Stimulated activated CD4-positive, alpha-beta T cell treated with anti-CD3 and anti-CD28 coated beads, TNF-alpha, amount 100 ng/mL, for 48 hours (primary cell): ENCODE results near the gene CLEC4F.
A peak's percentile ranks its signal among the peaks of the same experiment; 100 is the strongest.

Experiments
- DNase-seq, 3 donors: peaks; one replicate each; pipeline ENCODE4 v3.0.0-alpha.2; 2020; ENCODE audit warnings: low read depth in 3 of 3

CLEC4F gene, protein sequence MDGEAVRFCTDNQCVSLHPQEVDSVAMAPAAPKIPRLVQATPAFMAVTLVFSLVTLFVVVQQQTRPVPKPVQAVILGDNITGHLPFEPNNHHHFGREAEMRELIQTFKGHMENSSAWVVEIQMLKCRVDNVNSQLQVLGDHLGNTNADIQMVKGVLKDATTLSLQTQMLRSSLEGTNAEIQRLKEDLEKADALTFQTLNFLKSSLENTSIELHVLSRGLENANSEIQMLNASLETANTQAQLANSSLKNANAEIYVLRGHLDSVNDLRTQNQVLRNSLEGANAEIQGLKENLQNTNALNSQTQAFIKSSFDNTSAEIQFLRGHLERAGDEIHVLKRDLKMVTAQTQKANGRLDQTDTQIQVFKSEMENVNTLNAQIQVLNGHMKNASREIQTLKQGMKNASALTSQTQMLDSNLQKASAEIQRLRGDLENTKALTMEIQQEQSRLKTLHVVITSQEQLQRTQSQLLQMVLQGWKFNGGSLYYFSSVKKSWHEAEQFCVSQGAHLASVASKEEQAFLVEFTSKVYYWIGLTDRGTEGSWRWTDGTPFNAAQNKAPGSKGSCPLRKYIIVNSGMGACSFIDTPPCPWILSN

GRCh38 chr2:70820499-70820898 lies at the start of gene CLEC4F:
TSS of gene CLEC4F (minus strand) at chr2:70820599. CDS start at chr2:70820523, 76 bp downstream.
- no peak for DNase-seq

GRCh38 chr2:70868970-70869369 lies 48.6 kb upstream of the CLEC4F start:
- DNase-seq = no peak

DNA sequence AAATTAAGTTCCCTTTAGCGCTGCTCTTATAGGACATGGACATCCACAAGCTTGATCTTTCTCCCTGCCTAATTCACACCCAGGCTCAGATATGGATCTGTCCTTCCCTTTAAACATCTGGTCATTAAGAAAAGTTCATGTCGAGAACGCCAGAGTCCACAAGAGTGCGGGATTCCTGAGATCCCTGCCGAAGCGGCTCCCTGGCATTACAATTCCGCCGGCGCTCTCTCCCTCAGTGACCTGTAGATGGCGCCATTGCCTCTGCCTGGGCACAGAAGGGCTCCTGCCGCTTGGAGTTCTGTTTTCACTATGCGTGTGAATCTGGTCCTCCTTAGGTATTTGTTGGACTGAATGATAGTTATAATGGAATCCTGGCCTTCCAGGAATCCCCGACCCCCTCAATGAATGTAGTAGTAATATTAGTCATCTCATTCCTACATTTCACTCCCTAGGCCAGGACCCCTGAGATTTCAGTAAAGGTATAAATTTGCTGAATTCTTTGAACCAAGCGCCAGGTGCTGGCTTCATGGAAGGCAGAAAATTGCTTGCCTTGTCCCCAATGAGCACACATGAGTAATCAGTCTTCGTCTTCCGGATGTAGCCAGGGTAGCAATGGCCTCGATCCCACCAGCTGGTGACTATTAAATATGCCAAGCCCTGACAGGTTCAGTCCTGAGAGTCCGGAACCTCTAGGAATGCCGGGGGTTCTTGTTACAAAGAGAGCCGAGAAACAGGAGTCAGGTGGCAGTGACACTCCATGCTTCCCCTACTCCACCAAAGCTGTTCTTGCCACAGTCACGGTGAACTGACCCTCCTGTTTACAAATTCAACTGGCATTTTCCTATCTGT lies 41.6 kb upstream of the CLEC4F start:
- peak; percentile 45 to 68 (median 61) for DNase-seq

- no peak for DNase-seq
These were observed 35.3 kb upstream of the CLEC4F start for GRCh38 chr2:70855667-70856066.

GRCh38 chr2:70854411-70854810 lies 34.0 kb upstream of the CLEC4F start:
- no peak for DNase-seq

GRCh38 chr2:70852824-70853223 lies 32.4 kb upstream of the CLEC4F start:
- DNase-seq = no peak

GRCh38 chr2:70851704-70852103 lies 31.3 kb upstream of the CLEC4F start:
- DNase-seq = peak in 2 of 3 donors; percentile 16 to 21

- DNase-seq = no peak
These were observed 30.5 kb upstream of the CLEC4F start for GRCh38 chr2:70850925-70851324.

GRCh38 chr2:70842401-70842800 lies 22.0 kb upstream of the CLEC4F start:
- no peak for DNase-seq

GRCh38 chr2:70837980-70838925 lies 17.9 kb upstream of the CLEC4F start:
- DNase-seq = no peak

DNA sequence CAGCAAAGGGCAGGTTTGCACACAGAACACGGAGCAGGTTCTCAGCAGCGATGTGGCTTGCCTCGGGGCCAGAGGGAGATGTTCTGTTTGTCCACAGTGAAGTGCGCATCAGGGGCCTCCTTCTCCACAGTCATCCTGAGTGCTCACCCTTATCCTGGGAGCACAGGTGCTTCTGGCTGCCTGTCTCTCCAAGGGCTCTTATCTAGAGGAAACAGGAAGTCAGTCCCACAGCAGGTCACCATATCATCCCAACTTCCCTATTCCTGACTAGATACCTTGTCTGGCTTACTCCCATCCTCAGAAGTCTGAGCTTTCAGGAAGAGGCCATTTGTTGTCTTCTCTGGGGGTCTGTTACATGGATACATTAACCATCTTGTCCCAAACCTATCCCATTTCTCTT lies 15.2 kb upstream of the CLEC4F start, which contains the start of gene CD207:
TSS of gene CD207 (minus strand) at position 174 of the 400 bp plus-strand sequence. CDS start at position 134, 40 bp downstream.
- DNase-seq = no peak

- no peak for DNase-seq
These were observed 14.5 kb upstream of the CLEC4F start for GRCh38 chr2:70834881-70835280.

DNA sequence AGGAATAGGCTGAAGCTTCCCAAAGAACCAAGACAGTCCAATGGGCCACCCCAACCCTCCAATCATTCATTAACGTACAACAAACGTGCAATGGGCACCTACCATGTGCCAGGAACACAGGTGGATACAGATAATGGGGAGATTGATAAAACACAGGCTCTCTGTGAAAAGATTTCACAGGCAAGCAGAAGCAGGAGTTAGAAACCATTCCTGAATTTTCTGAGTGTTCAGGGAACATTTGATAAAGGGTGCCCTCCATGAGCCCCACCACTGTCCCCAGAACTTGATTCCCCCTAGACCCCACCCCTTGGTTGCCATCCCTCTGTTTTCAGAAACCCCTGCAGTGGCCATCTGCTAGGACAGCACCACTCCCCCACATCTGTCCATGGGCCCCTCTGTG lies 13.7 kb upstream of the CLEC4F start:
- DNase-seq = no peak

GRCh38 chr2:70833246-70833645 lies 12.8 kb upstream of the CLEC4F start:
- no peak for DNase-seq

GRCh38 chr2:70832386-70832785 lies 12.0 kb upstream of the CLEC4F start:
- no peak for DNase-seq

- no peak for DNase-seq
These were observed 11.5 kb upstream of the CLEC4F start for GRCh38 chr2:70831861-70832260.

DNA sequence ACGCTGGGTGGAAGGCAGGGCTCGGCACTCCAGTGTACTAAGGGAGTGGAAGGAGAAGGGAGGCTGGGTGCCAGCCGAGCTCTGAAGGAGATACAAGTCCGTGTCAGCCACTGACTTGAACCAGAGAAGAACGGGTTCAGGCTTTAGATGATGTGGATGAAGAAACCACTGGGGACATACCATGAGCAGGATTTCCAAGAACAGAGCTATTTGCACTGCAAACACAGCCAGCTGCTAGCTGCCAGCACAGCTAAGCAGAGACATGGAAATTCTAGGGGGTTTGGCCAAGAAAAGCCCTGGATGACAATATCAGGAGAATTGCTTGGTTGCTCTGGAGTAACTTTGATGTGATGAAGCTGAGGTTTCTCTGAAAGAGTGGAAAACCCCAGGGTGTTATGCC lies 10.0 kb upstream of the CLEC4F start:
- no peak for DNase-seq

- DNase-seq = no peak
These were observed 9.5 kb upstream of the CLEC4F start for GRCh38 chr2:70829916-70830315.

GRCh38 chr2:70828914-70829824 lies 8.8 kb upstream of the CLEC4F start:
- DNase-seq = no peak

GRCh38 chr2:70828115-70828514 lies 7.7 kb upstream of the CLEC4F start:
- no peak for DNase-seq
